GM10847 (cell line): ENCODE measurements around the gene PTGER4.

Experiments used
- POLR2A ChIP-seq: IDR thresholded peaks from 2 replicates; pipeline ENCODE4 v1.6.1; 2011; ENCODE audit not compliant: insufficient read length; ENCODE audit errors: extremely low read depth

The PTGER4 gene

GRCh38 chr5:40681363-40682153 is 1.8 kb downstream of the PTGER4 start:
- no peak for TF ChIP-seq POLR2A

- TF ChIP-seq POLR2A: no peak
Observed at GRCh38 chr5:40682154-40683017, 2.7 kb downstream of the PTGER4 start.

- no peak for TF ChIP-seq POLR2A
Observed at GRCh38 chr5:40683305-40683704, 3.6 kb downstream of the PTGER4 start.

GRCh38 chr5:40685193-40685592 is 5.5 kb downstream of the PTGER4 start:
- no peak for TF ChIP-seq POLR2A

GRCh38 chr5:40685976-40686486 is 6.3 kb downstream of the PTGER4 start:
- TF ChIP-seq POLR2A: no peak

- no peak for TF ChIP-seq POLR2A
Observed at GRCh38 chr5:40687321-40687720, 7.6 kb downstream of the PTGER4 start.

- TF ChIP-seq POLR2A: no peak
Observed at GRCh38 chr5:40688127-40688761, 8.5 kb downstream of the PTGER4 start.

- TF ChIP-seq POLR2A: no peak
Observed at GRCh38 chr5:40688996-40689395, 9.3 kb downstream of the PTGER4 start.

- no peak for TF ChIP-seq POLR2A
Observed at GRCh38 chr5:40689438-40689837, 9.7 kb downstream of the PTGER4 start.

GRCh38 chr5:40690267-40690666 is 10.6 kb downstream of the PTGER4 start:
- no peak for TF ChIP-seq POLR2A

GRCh38 chr5:40691894-40692293 is 12.2 kb downstream of the PTGER4 start:
- TF ChIP-seq POLR2A: no peak

- TF ChIP-seq POLR2A: no peak
Observed at GRCh38 chr5:40694433-40694832, 14.7 kb downstream of the PTGER4 start.

GRCh38 chr5:40700116-40700782 is 20.5 kb downstream of the PTGER4 start:
- no peak for TF ChIP-seq POLR2A

- no peak for TF ChIP-seq POLR2A
Observed at GRCh38 chr5:40714001-40714400, 34.3 kb downstream of the PTGER4 start.

GRCh38 chr5:40716000-40716399 is 36.3 kb downstream of the PTGER4 start:
- no peak for TF ChIP-seq POLR2A
